ENCODE results near the gene COL5A2.

DNA sequence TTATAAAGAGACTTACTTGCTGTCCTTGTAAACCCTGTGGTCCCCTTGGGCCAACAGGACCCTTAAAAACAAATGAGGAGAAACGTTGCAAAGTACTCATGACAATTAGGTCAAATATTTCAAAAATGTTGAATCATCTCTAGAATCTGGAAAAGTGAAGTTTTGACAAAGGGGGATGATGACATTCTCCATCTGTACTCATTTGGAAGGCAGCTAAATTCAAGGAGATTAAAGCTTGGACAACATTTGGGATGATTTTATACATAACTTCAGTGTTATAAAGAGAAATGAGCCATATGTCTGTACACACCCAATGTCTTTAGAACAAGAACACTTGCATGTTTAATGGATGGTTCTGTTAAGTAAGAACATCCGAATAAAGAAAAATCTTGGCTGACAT is 92.9 kb downstream of the COL5A2 start:
- TF ChIP-seq, protein P1, sequence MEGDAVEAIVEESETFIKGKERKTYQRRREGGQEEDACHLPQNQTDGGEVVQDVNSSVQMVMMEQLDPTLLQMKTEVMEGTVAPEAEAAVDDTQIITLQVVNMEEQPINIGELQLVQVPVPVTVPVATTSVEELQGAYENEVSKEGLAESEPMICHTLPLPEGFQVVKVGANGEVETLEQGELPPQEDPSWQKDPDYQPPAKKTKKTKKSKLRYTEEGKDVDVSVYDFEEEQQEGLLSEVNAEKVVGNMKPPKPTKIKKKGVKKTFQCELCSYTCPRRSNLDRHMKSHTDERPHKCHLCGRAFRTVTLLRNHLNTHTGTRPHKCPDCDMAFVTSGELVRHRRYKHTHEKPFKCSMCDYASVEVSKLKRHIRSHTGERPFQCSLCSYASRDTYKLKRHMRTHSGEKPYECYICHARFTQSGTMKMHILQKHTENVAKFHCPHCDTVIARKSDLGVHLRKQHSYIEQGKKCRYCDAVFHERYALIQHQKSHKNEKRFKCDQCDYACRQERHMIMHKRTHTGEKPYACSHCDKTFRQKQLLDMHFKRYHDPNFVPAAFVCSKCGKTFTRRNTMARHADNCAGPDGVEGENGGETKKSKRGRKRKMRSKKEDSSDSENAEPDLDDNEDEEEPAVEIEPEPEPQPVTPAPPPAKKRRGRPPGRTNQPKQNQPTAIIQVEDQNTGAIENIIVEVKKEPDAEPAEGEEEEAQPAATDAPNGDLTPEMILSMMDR (IDR thresholded peaks at IDR 0.05): no peak
- no peak for TF ChIP-seq EP300 (IDR thresholded peaks at IDR 0.05; ENCODE audit: low read depth)
- no peak for TF ChIP-seq POLR2A (IDR thresholded peaks at IDR 0.05)
- peak in 1 of 3 donors; percentile 45 for TF ChIP-seq POLR2AphosphoS5 (IDR thresholded peaks at IDR 0.05)
